Endodermal cell (in vitro differentiated cells): Measurements from ENCODE around the gene NUP214. TPM values are rescaled to one million over a fixed set of nuclear protein-coding genes. Genes with fewer than 3 reads are reported as not detected.
A peak's percentile ranks its signal among the peaks of the same experiment; 100 is the strongest.

Source experiments
- DNase-seq: peaks from one replicate; pipeline ENCODE4 v3.0.0-alpha.2; 2017
- H3K27ac ChIP-seq: 2 replicates; pipeline ENCODE4 v1.5.1; 2013; ENCODE audit warnings: mild to moderate bottlenecking, low read depth, low read length, moderate library complexity
- H3K27me3 ChIP-seq: 2 replicates; pipeline ENCODE4 v1.6.1; 2013; ENCODE audit warnings: mild to moderate bottlenecking, low read length, moderate library complexity; ENCODE audit not compliant: insufficient read depth, control insufficient read depth, poor library complexity, severe bottlenecking
- H3K36me3 ChIP-seq: 2 replicates; pipeline ENCODE4 v1.7.0; 2013; ENCODE audit warnings: mild to moderate bottlenecking, low read length, moderate library complexity; ENCODE audit not compliant: control insufficient read depth, insufficient read depth
- H3K4me1 ChIP-seq: one replicate; pipeline ENCODE4 v1.7.0; 2013; ENCODE audit warnings: low read length; ENCODE audit not compliant: control insufficient read depth, insufficient read depth
- H3K4me3 ChIP-seq: 2 replicates; pipeline ENCODE4 v1.5.1; 2013; ENCODE audit warnings: mild to moderate bottlenecking, low read length, moderate library complexity
- H3K9ac ChIP-seq: 2 replicates; pipeline ENCODE4 v1.6.1; 2013; ENCODE audit warnings: mild to moderate bottlenecking, low read length, moderate library complexity; ENCODE audit not compliant: poor library complexity, severe bottlenecking; ENCODE audit errors: extremely low read depth
- H3K9me3 ChIP-seq: 2 replicates; pipeline ENCODE4 v1.6.1; 2013; ENCODE audit warnings: mild to moderate bottlenecking, low read length, moderate library complexity; ENCODE audit not compliant: control insufficient read depth
- H3K27ac Mint-ChIP-seq: 2 replicates; pipeline ENCODE4 v1.8.0; 2020; ENCODE audit warnings: mixed read lengths
- H3K27me3 Mint-ChIP-seq: 2 replicates; pipeline ENCODE4 v1.8.0; 2021; ENCODE audit warnings: mild to moderate bottlenecking, mixed read lengths; ENCODE audit not compliant: insufficient read depth
- H3K36me3 Mint-ChIP-seq: 2 replicates; pipeline ENCODE4 v1.8.0; 2020; ENCODE audit warnings: low read depth, mixed read lengths
- H3K4me1 Mint-ChIP-seq: 2 replicates; pipeline ENCODE4 v1.8.0; 2020; ENCODE audit warnings: mixed read lengths
- H3K4me3 Mint-ChIP-seq: 2 replicates; pipeline ENCODE4 v1.8.0; 2020; ENCODE audit warnings: mild to moderate bottlenecking, moderate library complexity, mixed read lengths
- H3K9me3 Mint-ChIP-seq: 2 replicates; pipeline ENCODE4 v1.8.0; 2020; ENCODE audit warnings: mild to moderate bottlenecking, mixed read lengths
- CTCF ChIP-seq: fragments of 200-600 bp; sonication (generic); conservative IDR thresholded peaks from 2 replicates; pipeline ENCODE4 v1.5.0; 2021; ENCODE audit warnings: antibody characterized with exemption, mild to moderate bottlenecking
- WGBS, 2 experiments: methylation state at CpG; one replicate each; pipeline versions ENCODE4 v1.1.5 to v1.1.7; 2013; ENCODE audit warnings: missing lambda C conversion rate in 2 of 2, mixed read lengths in 1 of 2; ENCODE audit not compliant: insufficient coverage in 1 of 2, insufficient read length in 1 of 2; 5-methylcytosine and 5-hydroxymethylcytosine counted together
- total RNA-seq, 2 donors: library from RNA; stranded (reverse); fragmentation: NEBNext Ultra II Directional in 1 of 2; extraction: Animal tissue kit (Norgen Biotek cat#: 25700) in 1 of 2; gene quantifications; 2 replicates in 1 of 2; 3 replicates in 1 of 2; pipeline ENCODE4 v1.2.1, GENCODE V29; 2021

NUP214 gene
- total RNA-seq, 2 donors from 2014 or later: 56.7 to 59.9 TPM

- Mint-ChIP-seq H3K4me3 (no peak overlapping the region), H3K4me1 (peaks cover 9% of the 10 kb centered on the region), H3K36me3 (peaks cover 38% of the 10 kb centered on the region), H3K27ac (peak overlapping the region; percentile 31), H3K9me3 (no peaks in the 10 kb centered on the region), H3K27me3 (no peaks in the 10 kb centered on the region)
- no peak for TF ChIP-seq CTCF
- H3K9me3 ChIP-seq: no peaks in the 10 kb centered on the region
- WGBS, 2 experiments: 75 to 90% methylated on average over 2 of the region's 2 CpGs
- H3K27me3 ChIP-seq: no peaks in the 10 kb centered on the region
- no peak overlapping the region for H3K4me3 ChIP-seq
- no peak overlapping the region for H3K9ac ChIP-seq
- H3K36me3 ChIP-seq: peaks cover 30% of the 10 kb centered on the region
- no peak overlapping the region for H3K27ac ChIP-seq
- no peak for DNase-seq
- no peaks in the 10 kb centered on the region for H3K4me1 ChIP-seq
Measured at GRCh38 chr9:131122158-131122557, 3.2 kb upstream of the NUP214 start.

- TF ChIP-seq CTCF: no peak
- DNase-seq: no peak
Measured at GRCh38 chr9:131125038-131125287, 423 bp upstream of the NUP214 start.

GRCh38 chr9:131126059-131126426 lies 657 bp downstream of the NUP214 start:
- Histone ChIP-seq H3K9me3 (no peaks in the 10 kb centered on the region), H3K36me3 (peaks cover 46% of the 10 kb centered on the region), H3K4me1 (no peaks in the 10 kb centered on the region), H3K4me3 (peak overlapping the region; percentile 95), H3K27ac (no peak overlapping the region), H3K9ac (peak overlapping the region; percentile 89), H3K27me3 (no peaks in the 10 kb centered on the region)
- no peak for DNase-seq
- peak overlapping the region; percentile 99 for H3K27ac Mint-ChIP-seq
- H3K4me1 Mint-ChIP-seq: peaks cover 9% of the 10 kb centered on the region
- peaks cover 41% of the 10 kb centered on the region for H3K36me3 Mint-ChIP-seq
- 1 to 6% methylated on average over 7 to 11 of the region's 11 CpGs for WGBS, 2 experiments
- TF ChIP-seq CTCF: no peak
- H3K9me3 Mint-ChIP-seq: no peaks in the 10 kb centered on the region
- H3K4me3 Mint-ChIP-seq: peak overlapping the region; percentile 97
- H3K27me3 Mint-ChIP-seq: no peaks in the 10 kb centered on the region

More at GRCh38 chr9:131125038-131125287, 423 bp upstream of the NUP214 start:
- 2% methylated on average over 7 of the region's 7 CpGs; no CpG with 5 or more reads in 1 of the 2 experiments for WGBS, 2 experiments
- Histone ChIP-seq H3K36me3 (peaks cover 40% of the 10 kb centered on the region), H3K27ac (peak overlapping the region; percentile 78), H3K27me3 (no peaks in the 10 kb centered on the region), H3K4me3 (peak overlapping the region; percentile 95), H3K9ac (peak overlapping the region; percentile 89), H3K9me3 (no peaks in the 10 kb centered on the region), H3K4me1 (no peaks in the 10 kb centered on the region)
- Mint-ChIP-seq H3K27me3 (no peaks in the 10 kb centered on the region), H3K27ac (peak overlapping the region; percentile 99), H3K4me1 (peaks cover 9% of the 10 kb centered on the region), H3K4me3 (peak overlapping the region; percentile 97), H3K9me3 (no peaks in the 10 kb centered on the region), H3K36me3 (peaks cover 43% of the 10 kb centered on the region)
